CD4-positive, alpha-beta T cell treated with Interleukin-4 for 1 hour (primary cell): ENCODE measurements around the gene MUC3A.
A peak's percentile ranks its signal among the peaks of the same experiment; 100 is the strongest.

Source experiments
- DNase-seq, 2 donors: peaks; one replicate each; pipeline ENCODE4 v3.0.0-alpha.2; 2020 to 2022

Gene MUC3A

GRCh38 chr7:100947792-100948191 is 1.5 kb upstream of the MUC3A start:
- no peak for DNase-seq

GRCh38 chr7:100949933-100950443 is 654 bp downstream of the MUC3A start:
- no peak for DNase-seq

GRCh38 chr7:100951172-100951571 is 1.8 kb downstream of the MUC3A start:
- DNase-seq, result no peak

GRCh38 chr7:100951888-100952560 is 2.7 kb downstream of the MUC3A start:
- no peak for DNase-seq

- DNase-seq, result no peak
These were observed 3.3 kb downstream of the MUC3A start for GRCh38 chr7:100952641-100953040.

GRCh38 chr7:100957832-100958421 is 8.6 kb downstream of the MUC3A start:
- DNase-seq, result no peak

- DNase-seq, result no peak
These were observed 10.6 kb downstream of the MUC3A start for GRCh38 chr7:100959894-100960293.

GRCh38 chr7:100962537-100962936 is 13.2 kb downstream of the MUC3A start:
- DNase-seq, result no peak

GRCh38 chr7:100963386-100963785 is 14.1 kb downstream of the MUC3A start:
- no peak for DNase-seq

GRCh38 chr7:100963874-100964273 is 14.5 kb downstream of the MUC3A start:
- no peak for DNase-seq

GRCh38 chr7:100964630-100965029 is 15.3 kb downstream of the MUC3A start:
- no peak for DNase-seq

GRCh38 chr7:100965045-100965722 is 15.8 kb downstream of the MUC3A start:
- no peak for DNase-seq

GRCh38 chr7:100965723-100966541 is 16.6 kb downstream of the MUC3A start:
- peak; percentile 53 to 62 for DNase-seq

- no peak for DNase-seq
These were observed 17.4 kb downstream of the MUC3A start for GRCh38 chr7:100966542-100967291.

GRCh38 chr7:100967292-100967863 is 18.0 kb downstream of the MUC3A start:
- DNase-seq, result no peak

- no peak for DNase-seq
These were observed 18.7 kb downstream of the MUC3A start for GRCh38 chr7:100968031-100968430.

- DNase-seq, result no peak
These were observed 19.3 kb downstream of the MUC3A start for GRCh38 chr7:100968650-100969049.

GRCh38 chr7:100969066-100969615 is 19.8 kb downstream of the MUC3A start, which contains the start of gene MUC12:
TSS of gene MUC12 (plus strand) at chr7:100969565. CDS start at chr7:100969623, 58 bp downstream.
- DNase-seq, result no peak

GRCh38 chr7:100971111-100972001 is 22.0 kb downstream of the MUC3A start:
- no peak for DNase-seq

GRCh38 chr7:100972002-100972347 is 22.6 kb downstream of the MUC3A start:
- no peak for DNase-seq

- DNase-seq, result no peak
These were observed 24.7 kb downstream of the MUC3A start for GRCh38 chr7:100974021-100974420.
